HUES6 (cell line): ENCODE measurements around the gene IQCK.
"Not testable (repeated sequence)": the region's sequence is repeated elsewhere in the genome, so short reads cannot be mapped to it uniquely, and the experiment has no call there.

Experiments used
- H3K27ac ChIP-seq: 2 replicates; pipeline ENCODE4 v1.7.0; 2013; ENCODE audit warnings: low read depth, mild to moderate bottlenecking, low read length, inconsistent platforms
- H3K27me3 ChIP-seq: 2 replicates; pipeline ENCODE4 v1.6.1; 2013; ENCODE audit warnings: low read length; ENCODE audit not compliant: control insufficient read depth, insufficient read depth
- H3K36me3 ChIP-seq: 2 replicates; pipeline ENCODE4 v1.6.1; 2013; ENCODE audit warnings: low read length; ENCODE audit not compliant: control insufficient read depth, insufficient read depth
- H3K4me1 ChIP-seq: 2 replicates; pipeline ENCODE4 v1.6.1; 2013; ENCODE audit warnings: low read length; ENCODE audit not compliant: control insufficient read depth, insufficient read depth
- H3K4me3 ChIP-seq: 2 replicates; pipeline ENCODE4 v1.5.1; 2013; ENCODE audit warnings: low read depth, low read length
- H3K9ac ChIP-seq: one replicate; pipeline ENCODE4 v1.6.1; 2013; ENCODE audit warnings: mild to moderate bottlenecking, low read length
- H3K9me3 ChIP-seq: 2 replicates; pipeline ENCODE4 v1.6.1; 2013; ENCODE audit warnings: low read depth, low read length; ENCODE audit not compliant: control insufficient read depth, insufficient read depth

IQCK gene

DNA sequence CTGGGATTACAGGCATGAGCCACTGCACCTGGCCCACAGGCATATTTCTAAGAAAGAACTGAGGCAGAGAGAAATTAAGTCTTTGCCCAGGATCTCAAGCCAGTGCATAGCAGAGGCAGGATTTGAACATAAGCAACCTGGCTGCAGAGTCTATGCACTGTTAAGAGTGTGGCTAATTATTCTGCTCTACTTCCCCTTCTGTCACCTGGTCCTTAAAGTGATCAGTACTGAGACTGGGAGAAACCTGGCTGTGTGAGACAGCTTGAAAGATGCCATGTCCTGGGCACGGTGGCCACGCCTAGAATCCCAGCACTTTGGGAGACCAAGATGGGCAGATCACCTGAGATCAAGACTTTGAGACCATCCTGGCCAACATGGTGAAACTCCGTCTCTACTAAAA, 58.1 kb downstream of the IQCK start:
- Histone ChIP-seq H3K9me3 (no peaks in the 10 kb centered on the region), H3K4me1 (peaks cover 8% of the 10 kb centered on the region; the same call in 1 of the 2 replicates), H3K36me3 (no peaks in the 10 kb centered on the region), H3K4me3 (no peak overlapping the region), H3K9ac (no peak overlapping the region), H3K27me3 (no peaks in the 10 kb centered on the region), H3K27ac (no peak overlapping the region)

DNA sequence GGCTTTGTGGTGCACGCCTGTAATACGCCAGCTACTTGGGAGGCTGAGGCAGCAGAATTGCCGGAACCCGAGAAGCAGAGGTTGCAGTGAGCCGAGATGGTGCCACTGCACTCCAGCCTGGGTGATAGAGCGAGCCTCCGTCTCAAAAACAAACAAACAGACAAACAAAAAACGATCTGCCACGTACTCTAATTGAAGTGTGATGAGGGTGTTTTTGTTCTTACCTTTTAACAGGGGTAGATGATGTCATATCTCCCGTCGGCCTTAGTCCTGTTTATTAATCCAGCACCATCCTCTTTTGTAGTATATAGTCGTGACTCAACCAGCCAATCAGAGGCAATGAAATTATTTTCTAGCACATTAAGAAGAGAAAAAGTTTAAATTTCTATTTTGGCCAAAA, 58.5 kb downstream of the IQCK start:
- H3K4me1 ChIP-seq, result peaks cover 8% of the 10 kb centered on the region; the same call in 1 of the 2 replicates
- no peaks in the 10 kb centered on the region for H3K9me3 ChIP-seq
- H3K36me3 ChIP-seq, result no peaks in the 10 kb centered on the region
- no peaks in the 10 kb centered on the region for H3K27me3 ChIP-seq
- no peak overlapping the region for H3K4me3 ChIP-seq
- H3K27ac ChIP-seq, result no peak overlapping the region
- no peak overlapping the region for H3K9ac ChIP-seq

DNA sequence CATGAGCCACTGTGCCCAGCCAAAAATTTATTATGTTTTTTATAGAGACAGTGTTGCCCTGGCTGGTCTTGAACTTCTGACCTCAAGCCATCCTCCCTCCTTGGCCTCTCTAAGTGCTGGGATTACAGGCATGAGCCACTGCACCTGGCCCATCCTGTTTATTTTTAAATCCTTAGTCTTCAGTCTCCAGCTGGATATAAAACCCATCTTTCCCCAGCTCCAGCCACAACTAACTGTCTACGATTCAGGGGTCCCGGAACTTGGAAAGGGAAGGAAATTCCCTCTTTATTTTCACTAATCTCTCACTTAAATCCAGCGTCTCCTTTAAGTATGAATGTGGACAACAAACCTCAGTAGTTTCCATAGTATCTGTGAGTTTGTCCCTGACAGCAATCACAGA, 62.2 kb downstream of the IQCK start:
- Histone ChIP-seq H3K4me1 (peaks cover 10% of the 10 kb centered on the region), H3K4me3 (no peak overlapping the region), H3K36me3 (no peaks in the 10 kb centered on the region), H3K9me3 (no peaks in the 10 kb centered on the region), H3K9ac (no peak overlapping the region), H3K27me3 (no peaks in the 10 kb centered on the region), H3K27ac (no peak overlapping the region)

DNA sequence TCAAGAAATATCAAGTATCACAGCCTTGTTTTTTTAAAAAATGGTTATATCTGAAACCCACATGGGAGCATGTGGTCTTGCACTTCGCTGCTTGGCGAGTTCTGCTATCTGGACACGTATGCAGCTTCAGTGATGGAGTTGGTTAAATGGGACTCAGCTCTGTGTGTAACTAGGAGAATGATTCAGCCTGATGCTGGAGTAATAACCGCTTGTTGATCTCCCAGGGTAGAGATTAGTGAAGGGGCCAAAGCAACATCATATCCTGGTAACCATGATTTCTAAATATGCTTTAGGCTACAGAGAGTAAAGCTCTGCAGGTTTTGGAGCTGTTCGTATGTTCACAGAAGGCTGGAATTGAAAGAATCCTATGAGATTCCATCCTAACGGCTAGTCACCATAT, 63.2 kb downstream of the IQCK start:
- H3K36me3 ChIP-seq, result no peaks in the 10 kb centered on the region
- H3K27me3 ChIP-seq, result no peaks in the 10 kb centered on the region
- no peak overlapping the region for H3K9ac ChIP-seq
- H3K4me1 ChIP-seq, result peaks cover 9% of the 10 kb centered on the region; the same call in 1 of the 2 replicates
- H3K4me3 ChIP-seq, result no peak overlapping the region
- H3K9me3 ChIP-seq, result no peaks in the 10 kb centered on the region
- no peak overlapping the region for H3K27ac ChIP-seq

DNA sequence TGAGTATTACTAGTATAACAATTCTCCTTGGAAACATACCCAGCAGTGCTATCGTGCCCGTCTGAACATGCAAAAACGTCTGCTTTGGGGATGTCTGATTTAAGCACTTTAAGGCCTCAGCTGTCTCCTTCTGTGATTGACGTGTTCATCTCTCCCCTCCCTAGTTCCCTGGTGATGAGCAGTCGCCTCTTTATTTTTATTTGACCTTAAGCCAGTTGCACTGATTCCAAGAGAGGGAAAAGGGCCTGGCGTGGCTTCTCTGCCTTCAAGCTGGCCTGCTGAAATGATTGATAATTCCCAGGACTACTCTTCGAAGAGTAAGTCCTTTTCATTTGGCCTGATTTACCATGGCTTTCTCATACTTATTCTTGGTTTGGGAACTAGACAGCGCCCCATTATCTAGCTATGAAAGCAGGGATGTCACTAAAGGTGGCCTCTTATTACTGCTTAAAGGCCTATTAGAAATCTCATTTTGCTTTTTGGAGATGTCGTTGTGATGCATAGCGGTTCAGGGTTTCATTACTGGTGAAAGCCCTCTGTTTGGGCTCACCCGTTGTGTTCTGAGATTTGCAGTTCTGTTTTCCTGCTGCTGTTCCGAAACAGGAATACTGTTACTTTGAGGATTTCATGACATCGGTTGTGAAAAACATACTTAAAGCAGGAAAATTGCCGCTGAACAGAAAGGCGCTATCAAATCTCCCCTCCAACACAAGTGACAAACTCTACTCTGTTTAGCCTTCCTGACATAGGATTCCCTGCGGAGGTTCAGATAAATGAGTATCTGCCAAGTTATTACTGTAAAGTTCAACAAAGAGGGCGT, 65.5 kb downstream of the IQCK start:
- Histone ChIP-seq H3K36me3 (no peaks in the 10 kb centered on the region), H3K27ac (no peak overlapping the region), H3K27me3 (no peaks in the 10 kb centered on the region), H3K9me3 (no peaks in the 10 kb centered on the region), H3K9ac (no peak overlapping the region), H3K4me1 (peaks cover 9% of the 10 kb centered on the region; the same call in 1 of the 2 replicates), H3K4me3 (no peak overlapping the region)

DNA sequence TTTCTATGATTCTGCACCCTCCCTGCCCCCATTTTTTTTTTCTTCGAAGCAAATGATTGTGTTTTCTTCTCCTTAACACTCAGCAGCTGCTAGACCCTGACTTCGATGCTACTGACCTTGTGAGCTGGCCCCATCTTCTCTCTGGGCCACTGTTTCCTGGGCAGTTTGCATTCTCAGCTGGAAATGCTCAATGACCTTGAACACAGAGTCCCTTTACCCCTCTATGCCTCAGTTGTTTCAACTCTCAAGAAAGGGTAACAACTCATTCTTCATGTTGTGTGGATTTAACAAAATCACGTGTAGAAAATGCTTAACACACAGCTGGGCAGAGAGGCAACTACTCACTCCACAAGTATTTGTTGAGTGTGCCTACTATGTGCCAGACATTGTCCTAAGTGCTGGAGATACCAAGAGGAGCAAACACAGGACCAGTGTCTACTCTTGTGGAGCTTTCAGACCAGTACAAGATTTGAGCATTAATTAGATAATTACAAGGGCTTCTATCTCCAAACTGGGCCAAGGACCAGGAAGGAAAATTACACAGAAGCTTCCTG, 66.2 kb downstream of the IQCK start:
- Histone ChIP-seq H3K36me3 (no peaks in the 10 kb centered on the region), H3K4me3 (no peak overlapping the region), H3K27ac (no peak overlapping the region), H3K9ac (no peak overlapping the region), H3K9me3 (no peaks in the 10 kb centered on the region), H3K27me3 (no peaks in the 10 kb centered on the region), H3K4me1 (peaks cover 9% of the 10 kb centered on the region; the same call in 1 of the 2 replicates)

DNA sequence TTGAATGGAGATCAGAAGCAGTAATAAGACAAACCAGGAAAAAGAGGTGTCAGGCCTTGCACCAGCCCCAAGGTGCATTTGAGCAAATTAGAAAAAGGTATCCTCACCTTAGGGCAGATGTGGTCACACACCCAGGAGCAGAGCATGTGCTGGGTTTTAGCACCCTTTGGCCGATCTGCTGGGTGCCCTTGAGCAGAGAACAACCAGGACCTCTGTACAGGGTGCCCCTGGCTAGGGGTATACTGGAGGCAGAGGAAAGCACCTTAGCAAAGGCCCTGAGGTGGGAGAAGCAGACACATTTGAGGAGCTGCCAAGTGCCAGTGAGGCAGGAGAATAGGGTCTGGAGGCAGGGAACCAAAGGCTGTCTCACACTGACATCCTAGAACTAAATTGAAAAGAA, 67.0 kb downstream of the IQCK start:
- Histone ChIP-seq H3K36me3 (no peaks in the 10 kb centered on the region), H3K4me3 (no peak overlapping the region), H3K27ac (no peak overlapping the region), H3K4me1 (peaks cover 9% of the 10 kb centered on the region; the same call in 1 of the 2 replicates), H3K9ac (no peak overlapping the region), H3K9me3 (no peaks in the 10 kb centered on the region), H3K27me3 (no peaks in the 10 kb centered on the region)

DNA sequence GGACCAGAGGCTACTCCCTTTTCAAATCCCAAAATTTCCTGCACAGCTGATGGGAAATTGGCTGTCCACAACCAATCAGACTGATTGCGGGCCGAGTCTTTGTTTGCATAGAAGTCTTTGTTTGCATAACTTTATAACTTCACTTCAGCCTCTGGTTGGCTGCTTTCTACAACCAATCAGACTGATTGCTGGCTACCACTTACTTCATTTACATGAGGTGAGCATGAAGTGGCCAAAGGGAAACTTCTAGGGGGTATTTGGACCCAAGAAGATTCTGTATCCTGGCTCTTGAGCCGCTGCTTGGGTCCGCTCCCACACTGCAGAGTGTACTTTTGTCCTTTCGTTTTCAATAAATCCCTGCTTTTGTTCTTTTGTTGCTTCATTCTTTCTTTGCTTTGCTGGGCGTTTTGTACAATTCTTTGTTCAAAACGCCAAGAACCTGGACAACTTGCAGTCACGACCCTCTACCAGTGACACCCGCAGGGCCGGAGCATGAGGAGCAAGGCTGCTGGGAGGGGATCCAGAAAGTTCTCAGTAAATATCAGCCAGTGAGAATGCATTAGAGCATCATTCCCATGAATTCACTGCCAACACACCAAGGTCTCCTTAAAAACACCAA, 67.5 kb downstream of the IQCK start:
- Histone ChIP-seq H3K9me3 (no peaks in the 10 kb centered on the region), H3K9ac (no peak overlapping the region), H3K4me3 (no peak overlapping the region), H3K27ac (no peak overlapping the region), H3K27me3 (no peaks in the 10 kb centered on the region), H3K36me3 (no peaks in the 10 kb centered on the region), H3K4me1 (peaks cover 9% of the 10 kb centered on the region; the same call in 1 of the 2 replicates)

DNA sequence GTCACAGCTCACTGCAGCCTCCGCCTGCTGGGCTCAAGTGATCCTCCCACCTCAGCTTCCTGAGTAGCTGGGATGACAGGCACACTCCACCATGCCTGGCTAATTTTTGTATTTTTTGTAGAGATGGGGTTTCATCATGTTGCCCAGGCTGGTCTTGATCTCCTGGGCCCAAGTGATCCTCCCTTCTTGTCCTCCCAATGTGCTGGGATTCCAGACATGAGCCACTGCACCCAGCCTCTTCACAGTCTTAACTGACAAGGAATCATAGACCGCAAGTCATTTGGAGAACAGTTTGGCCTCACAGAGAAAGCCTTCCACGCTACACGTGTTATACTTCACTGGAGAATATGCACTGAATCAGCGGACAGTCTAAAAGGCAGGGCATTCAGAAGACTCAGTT, 83.3 kb downstream of the IQCK start:
- H3K27me3 ChIP-seq, H3K9ac ChIP-seq, H3K4me1 ChIP-seq, H3K4me3 ChIP-seq, H3K36me3 ChIP-seq, H3K27ac ChIP-seq: not testable (repeated sequence)
- H3K9me3 ChIP-seq, result peaks cover 13% of the 10 kb centered on the region

DNA sequence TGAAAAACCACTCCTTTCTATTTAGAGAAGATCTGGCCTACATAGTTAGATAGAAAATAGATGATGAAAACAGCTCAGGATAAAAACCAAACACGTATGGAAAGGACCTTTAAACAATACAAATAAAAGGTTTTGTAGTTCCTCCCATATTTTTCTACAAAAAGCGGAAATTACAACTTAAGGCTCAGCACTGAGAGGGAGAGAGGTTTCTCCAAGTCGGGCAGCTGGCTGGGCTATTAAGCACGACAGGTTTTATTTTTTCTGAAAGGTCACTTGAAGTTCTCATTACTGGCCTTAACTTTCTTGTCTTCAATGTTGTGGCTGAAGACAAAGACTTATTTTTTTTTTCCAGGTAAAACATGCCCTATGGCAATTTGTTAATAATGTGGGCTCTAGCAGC, 83.8 kb downstream of the IQCK start:
- not testable (repeated sequence) for H3K36me3 ChIP-seq, H3K4me1 ChIP-seq, H3K9ac ChIP-seq, H3K27me3 ChIP-seq, H3K27ac ChIP-seq, H3K4me3 ChIP-seq
- peaks cover 15% of the 10 kb centered on the region for H3K9me3 ChIP-seq

DNA sequence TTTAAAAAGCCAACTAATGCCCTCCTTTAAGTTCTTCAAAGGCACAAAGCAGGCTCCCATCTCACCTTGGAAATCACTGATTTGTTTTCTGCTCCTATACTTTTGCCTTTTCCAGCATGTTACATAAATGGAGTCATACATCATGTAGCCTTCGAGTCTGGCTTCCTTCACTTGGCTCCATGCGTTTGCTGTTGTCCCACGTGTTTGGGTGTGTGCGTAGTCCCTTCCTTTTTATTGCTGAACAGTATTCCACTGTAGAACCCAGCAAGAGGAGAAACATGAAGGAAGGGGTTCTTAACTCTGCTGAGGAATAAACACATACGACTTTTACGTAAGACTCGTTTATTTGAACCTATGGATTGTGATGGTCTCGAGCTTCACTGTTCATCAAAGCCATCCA, 84.5 kb downstream of the IQCK start:
- H3K4me1 ChIP-seq, result peaks cover 10% of the 10 kb centered on the region; the same call in 1 of the 2 replicates
- no peak overlapping the region for H3K27ac ChIP-seq
- H3K4me3 ChIP-seq, result no peak overlapping the region
- no peak overlapping the region for H3K9ac ChIP-seq
- no peaks in the 10 kb centered on the region for H3K27me3 ChIP-seq
- no peaks in the 10 kb centered on the region for H3K36me3 ChIP-seq
- peaks cover 23% of the 10 kb centered on the region for H3K9me3 ChIP-seq
